HT1080 (cell line): ENCODE results near the gene PPP1R36. TPM values are rescaled to one million over a fixed set of nuclear protein-coding genes. Genes with fewer than 3 reads are reported as not detected.
"Not testable (repeated sequence)": the region's sequence is repeated elsewhere in the genome, so short reads cannot be mapped to it uniquely, and the experiment has no call there.

ENCODE experiments used
- DNase-seq: peaks from one replicate; pipeline ENCODE4 v3.0.0-alpha.2; 2015; ENCODE audit warnings: low read depth
- total RNA-seq: library from RNA; depleted of rRNA; stranded (reverse); fragments of >200 nt; shearing (Covaris generic); gene quantifications from 2 replicates; pipeline ENCODE4 v1.2.3, GENCODE V29; 2014

Gene PPP1R36
- total RNA-seq, 1 experiment from 2014 or later = 0.11 TPM

DNA sequence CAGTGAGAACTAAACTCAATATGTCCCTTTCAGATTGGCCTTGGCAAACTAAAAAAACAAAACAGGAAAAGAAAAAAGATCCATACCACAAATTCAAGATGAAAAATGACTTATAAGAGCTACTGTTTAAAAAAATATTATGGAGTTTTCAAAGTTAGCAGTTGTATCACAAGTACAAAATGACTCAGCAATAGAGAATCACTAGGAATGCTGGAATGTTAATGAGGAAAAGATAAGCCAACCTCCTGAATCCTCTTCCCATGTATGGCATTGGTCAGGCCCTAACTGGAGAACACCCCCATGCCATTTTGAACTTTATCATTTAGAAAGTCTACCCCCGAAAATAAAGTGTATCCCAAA is 62.2 kb downstream of the PPP1R36 start:
- DNase-seq = peak; percentile 67

DNA sequence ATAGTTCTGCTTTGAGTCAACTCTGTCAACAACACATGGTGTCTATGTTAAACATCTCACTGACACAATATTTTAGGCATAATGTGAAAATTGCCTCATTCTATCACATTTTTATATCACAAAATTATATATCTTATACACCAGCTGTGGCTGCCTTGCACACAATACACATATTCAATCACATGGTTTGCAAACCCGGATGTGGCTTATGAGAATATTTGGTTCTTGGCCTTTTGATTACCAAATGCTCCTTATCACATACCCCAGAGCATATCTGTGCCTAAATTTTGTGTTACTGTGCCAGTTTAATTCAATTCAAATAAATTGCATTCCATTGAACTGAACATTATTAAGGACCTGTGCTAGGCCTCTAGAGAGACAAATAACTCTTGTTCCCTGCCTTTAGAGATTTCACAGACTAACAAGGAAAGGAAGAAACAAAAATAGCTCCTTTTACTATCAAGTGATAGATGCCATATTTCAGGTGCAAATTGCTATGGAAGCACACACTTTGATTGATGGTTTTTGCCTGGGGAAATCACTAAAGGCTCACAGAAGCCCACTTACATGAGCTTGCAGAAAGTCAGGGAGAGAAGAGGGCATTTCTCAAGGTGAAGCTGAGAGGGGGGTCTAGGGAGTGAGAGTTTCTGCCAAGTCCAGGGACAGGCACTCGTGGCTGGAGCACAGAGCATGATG is 63.4 kb downstream of the PPP1R36 start:
- DNase-seq = no peak

DNA sequence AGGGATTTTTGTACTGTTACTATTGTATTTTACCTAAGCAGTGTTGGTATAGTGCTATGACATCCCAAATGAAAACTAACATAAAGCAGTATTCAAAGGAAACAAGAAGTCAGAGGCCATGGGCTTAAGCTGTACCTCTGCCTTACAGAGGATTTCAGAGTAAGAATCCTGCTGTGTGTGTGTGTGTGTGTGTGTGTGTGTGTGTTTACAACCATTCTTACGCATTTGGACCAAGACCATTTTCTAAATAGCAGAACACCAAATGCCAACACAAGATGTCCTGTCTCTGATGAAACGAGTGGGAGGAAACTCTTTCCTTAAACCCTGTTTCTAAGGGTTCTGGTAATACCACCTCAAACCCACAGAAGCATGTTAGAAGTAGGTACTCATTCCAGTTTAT is 64.4 kb downstream of the PPP1R36 start:
- DNase-seq = no peak

DNA sequence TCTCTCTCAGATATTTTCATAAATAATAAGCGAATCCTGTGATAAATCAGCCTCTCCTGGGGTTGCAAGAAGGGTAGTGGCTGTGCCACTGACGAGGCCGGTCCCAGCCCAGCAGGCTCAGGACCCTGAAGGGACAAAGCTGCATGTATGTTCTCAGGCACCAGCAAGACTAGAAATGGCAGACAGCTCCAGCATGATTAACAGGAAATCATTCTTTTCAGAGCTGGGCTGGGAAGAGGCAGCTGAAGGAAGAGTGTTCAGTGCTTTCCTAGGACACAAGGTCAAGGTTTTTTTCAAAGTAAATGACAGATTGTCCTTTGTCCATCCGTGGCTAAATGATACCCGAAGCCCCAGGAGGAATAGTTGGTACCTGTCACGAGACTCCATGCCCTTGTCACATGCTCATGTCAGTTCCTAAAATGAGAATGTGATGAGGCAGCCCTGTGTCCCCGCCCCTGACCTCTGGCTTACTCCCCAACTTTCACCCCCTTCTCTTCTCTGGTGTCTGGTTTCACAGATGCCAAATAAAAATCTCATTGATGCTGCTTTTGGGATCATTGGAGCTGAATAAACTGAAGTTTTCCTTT is 65.1 kb downstream of the PPP1R36 start:
- DNase-seq = no peak

DNA sequence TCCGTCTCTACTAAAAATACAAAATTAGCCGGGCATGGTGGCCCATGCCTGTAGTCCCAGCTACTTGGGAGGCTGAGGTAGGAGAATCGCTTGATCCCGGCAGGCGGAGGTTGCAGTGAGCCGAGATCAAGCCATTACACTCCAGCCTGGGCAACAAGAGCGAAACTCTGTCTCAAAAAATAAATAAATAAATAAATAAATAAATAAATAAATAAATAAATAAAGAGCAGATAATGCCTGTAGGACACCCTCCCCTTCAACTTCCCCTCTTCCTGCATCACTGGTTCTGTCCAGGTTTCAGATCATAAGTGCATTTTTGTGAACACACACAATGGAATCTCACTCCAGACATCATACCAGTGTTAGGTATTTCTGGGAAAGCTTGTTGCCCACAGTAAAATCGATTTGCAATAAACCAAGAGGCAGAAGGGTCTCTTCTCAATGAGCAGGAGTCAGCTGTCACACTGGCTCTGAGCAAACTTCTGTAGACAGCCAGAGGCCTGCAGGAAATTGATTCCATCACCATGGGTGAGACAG is 68.2 kb downstream of the PPP1R36 start:
- not testable (repeated sequence) for DNase-seq

DNA sequence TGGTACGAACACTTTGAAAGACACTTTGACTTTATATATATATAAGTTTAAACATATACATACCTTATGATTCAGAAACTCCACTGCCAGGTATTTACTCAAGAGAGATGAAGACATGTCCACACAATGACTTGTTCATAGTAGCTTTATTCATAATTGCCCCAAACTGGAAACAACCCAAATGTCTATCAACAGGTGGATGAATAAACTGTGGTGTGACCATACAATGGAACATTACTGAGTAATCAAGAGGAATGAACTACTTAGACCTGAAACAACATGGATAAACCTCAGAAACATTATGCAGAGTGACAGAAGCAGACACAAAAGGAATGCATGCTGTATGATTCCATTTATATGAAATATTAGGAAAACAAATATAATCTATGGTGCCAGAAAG is 71.1 kb downstream of the PPP1R36 start:
- no peak for DNase-seq

DNA sequence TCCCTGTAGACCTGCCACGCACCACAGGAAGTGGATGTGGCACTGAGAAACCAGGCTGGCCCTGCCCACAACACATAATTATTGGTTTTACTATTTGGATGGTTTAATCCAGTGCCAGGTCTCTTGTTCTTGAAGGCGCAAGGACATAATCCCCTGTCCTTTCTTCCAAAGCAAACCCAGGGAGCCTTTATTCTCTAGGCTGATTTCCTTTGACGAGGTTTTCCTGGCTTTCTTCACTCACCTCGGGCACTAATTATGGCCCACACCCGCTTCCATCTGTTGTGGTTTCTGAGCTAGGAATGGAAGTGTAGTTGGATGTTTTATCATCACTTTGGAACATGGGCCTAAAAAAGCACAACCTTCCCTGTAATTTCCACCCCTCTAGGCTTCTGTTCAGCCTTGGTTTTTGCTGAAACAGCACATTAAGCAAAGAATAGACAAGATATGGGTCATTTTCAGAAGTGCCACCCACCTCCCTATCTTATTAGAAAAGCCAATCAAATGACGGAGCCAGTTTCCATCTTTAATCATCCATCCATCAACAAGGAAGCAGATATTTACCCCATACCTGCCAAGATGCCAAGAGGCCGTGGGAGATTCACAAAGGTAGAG is 73.9 kb downstream of the PPP1R36 start:
- no peak for DNase-seq

DNA sequence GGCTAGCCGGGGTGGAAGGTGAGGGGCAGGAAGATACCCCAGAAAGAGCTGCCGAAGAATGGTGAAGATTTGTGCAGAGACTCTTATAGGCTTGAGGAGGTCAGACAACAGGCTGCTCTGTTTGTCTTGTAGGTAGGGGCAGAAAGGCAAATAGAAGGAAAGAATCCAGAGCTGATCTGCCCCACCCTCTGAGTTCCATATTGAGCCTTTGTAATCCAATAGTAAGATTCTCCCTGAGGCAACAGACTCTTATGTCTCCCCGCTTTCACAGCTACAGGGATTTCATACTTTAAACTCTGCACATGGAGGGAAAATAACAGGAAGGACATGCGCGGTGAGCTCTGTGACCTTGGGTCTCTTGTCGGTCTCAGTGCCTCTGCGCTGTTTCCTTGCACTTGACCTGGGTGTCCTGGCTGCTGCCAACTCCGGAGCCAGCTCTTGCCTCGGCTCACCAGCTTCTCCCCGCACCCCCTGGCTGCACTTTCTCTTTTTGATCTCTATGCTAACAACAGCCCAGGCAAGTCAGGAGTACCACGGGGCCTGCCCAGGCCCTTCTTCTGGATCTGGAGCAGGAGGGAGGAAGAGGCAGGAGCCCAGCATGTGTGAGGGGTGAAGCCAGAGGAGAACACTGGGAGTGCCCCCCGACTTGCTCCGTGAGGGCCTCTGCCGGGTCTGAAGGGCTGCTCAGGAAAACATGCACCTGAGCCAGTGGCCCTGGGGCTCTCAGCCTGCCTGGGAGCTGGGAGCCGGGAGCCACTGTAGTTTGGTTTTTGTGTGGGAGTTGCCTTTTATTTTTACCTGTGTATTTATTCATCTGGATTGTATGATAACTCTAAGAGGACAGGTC is 75.8 kb downstream of the PPP1R36 start:
- DNase-seq = no peak

DNA sequence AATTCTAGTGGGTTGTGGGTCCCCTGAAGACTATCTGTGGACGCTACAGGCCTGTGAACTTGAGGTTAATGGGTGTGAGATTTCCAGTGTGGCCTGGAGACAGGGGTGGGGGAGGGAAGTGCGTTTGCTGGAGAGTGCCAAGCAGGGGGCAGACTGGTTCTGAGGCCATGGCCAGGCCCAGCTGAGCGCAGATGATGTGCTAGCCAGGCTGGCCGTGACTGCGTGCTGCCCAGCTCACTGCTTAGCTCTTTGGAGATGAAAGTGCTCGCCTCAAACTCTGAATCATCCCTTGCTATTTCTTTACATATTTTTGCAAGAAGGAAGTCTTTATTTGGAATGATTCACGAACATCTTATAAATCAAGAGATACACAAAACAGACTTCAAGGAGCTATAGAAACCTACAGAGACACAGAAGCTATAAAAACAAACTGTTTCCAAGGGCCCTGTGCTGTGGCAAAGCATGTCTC is 79.2 kb downstream of the PPP1R36 start:
- peak; percentile 81 for DNase-seq

DNA sequence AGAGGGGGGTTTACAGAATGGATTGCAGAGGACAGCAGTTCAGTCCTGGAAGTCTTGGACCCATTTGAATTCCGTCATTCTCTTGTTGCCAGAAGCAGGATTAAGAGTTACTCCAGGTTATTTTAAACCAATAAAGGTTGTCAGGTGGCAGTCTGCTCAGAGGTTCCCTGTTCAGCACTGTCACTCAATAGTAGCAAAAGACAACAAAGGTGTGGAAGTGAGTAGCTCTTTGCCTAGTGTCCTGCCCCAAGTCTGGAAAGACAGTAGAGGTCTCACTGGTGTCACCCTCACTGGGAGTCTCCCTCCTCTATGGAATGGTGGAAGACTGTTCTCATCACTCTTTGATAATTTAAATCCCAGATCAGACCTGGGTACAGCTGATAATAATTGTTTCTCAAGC is 81.0 kb downstream of the PPP1R36 start:
- no peak for DNase-seq

DNA sequence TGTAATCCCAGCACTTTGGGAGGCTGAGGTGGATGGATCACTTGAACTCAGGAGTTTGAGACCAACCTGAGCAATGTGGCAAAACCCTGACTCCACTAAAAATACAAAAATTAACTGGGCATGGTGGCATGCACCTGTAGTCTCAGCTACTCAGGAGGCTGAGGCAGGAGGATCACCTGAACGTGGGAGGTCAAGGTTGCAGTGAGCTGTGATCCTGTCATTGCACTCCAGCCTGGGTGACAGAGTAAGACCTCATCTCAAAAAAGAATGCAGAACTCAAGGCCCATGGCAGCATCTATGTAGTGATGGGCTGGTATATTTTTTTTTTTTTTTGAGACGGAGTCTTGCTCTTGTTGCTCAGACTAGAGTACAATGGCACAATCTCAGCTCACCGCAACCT is 81.5 kb downstream of the PPP1R36 start:
- DNase-seq = not testable (repeated sequence)

DNA sequence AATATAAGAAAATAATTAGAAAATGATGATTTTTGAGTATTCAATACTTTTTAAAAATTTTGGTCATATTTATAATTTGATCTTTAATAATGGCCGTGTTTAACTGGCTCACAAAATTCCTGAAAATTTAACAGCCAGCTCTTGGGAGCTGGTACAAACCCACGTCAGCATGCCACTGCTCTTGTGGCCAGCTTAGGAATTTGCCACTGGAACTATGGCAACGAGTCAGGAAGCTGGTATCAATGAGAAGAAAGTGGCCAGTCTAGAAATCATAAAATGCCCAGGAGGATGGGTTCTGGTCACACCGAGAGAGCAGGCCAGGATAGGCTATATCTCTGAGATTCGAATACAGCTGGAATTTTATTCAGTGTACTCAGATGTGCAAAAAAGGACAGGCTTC is 82.3 kb downstream of the PPP1R36 start:
- DNase-seq = peak; percentile 39

DNA sequence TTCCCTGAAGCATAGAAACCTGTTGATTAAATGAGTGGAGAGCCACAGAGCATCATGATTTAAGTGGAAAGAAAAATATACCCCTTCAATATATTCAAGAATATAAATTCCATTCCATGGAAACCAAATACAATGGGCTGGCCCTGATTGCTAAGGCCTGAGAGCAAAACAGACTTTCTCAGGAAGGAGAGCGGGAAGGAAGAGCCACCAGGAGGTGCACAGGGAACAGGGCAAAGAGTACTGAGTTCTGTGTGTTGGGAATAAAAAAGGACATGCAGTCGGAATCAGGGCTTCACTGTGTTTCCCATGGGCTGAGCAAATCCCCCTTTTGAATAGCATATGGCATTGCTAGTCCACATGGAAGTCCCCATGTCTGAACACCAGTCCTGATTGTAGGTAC is 84.8 kb downstream of the PPP1R36 start:
- no peak for DNase-seq

DNA sequence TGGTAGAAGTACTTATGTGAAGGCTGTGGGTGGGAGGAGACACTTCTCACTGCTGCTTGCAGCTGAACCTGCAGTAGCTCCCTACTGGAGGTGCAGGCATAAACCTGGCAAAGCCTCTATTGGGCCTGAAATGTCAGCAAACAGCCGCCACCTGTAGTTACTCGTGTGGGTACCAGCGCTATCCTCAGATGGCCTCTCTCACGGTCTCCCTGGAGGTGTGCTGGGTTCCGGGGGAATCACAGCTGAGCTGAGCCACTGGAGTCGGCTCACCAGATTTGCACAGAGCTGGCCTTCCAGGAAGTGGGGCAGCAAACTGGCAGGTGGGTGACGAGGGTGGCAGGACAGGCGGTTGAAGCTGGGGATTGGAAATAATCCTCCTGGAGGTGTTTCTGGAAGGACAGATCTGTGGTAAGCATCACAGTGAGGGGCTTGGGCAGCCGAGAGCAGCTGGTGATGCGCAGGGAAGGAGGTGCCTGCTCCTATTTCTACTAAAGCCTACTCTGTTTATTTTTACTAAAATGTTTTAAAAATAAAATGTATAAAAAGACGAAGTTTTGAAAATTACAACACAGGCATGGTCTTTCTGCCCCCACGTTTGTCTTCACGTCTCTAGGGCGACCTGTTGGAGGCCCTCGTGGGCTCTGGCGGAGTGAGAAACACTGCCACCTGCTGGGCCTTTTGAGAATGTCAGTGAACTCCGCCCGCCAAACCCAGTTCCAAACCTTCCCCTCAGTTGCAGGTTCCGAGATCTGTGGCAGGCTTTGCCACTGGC is 86.6 kb downstream of the PPP1R36 start:
- peak; percentile 70 for DNase-seq

DNA sequence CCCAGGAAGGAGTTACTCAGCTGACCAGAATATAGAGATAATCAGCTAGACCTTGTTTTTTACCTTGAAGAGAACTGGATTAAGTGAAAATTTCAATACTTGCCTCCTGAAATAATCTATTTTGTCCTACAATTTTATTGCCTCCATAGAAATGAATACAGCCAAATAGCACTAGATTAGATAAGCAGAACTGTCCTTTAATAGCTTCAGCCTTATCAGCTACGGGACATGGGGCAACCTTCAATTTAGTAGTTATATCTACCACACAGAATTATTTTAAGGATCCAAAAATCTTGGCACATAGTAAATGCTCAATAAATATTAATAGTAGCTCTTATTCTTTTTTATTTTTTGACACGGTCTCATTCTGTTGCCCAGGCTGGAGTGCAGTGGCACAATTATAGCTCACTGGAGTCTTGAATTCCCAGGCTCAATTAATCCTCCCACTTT is 87.2 kb downstream of the PPP1R36 start:
- DNase-seq = no peak

DNA sequence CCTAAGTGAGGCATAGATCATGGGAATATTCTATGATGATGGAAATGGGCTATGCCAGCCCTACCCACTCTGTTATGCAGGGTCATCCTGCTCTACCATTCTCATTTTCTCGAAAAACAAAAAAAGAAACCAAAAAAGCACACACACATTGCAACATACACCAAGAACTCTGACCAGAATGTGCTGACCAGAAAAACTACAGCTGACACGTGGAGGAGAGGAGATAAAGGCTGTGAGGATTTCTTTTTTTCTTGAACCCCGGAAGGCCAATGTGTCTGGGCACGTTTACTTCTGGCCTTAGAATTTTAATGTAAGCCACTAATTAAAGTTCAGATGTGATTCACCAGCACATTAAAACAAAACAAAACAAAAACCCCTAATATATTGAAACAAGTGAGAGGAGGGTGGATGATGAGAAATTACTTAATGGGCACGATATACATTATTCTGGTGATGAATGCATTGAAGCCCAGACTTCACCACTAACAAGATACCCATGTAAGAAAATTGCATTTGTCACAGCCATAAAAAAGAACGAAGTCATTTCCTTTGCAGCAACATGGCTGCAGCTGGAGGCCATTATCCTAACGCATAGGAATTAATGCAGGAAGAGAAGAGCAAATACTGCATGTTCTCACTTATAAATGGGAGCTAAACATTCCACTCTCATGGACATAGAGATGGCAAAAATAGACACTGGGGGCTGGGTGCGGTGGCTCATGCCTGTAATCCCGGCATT is 88.1 kb downstream of the PPP1R36 start:
- no peak for DNase-seq

DNA sequence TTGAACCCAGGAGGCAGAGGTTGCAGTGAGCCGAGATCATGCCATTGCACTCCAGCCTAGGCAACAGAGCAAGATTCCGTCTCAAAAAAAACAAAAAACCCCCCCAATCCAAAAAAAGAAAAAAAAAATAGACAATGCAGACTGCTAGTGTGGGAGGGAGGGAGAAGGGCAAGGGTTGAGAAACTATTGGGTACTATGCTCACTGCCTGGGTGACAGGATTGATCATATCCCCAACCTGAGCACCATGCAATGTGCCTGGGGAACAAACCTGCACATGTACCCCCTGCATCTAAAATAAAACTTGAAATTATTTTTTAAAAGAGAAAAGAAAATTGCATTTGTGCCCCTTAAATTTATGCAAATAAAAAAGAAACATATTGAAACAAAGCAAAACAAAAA is 88.9 kb downstream of the PPP1R36 start:
- DNase-seq = no peak
